Right lobe of liver (tissue), 6 donors: Measurements from ENCODE around the gene ADARB2. TPM values are rescaled to one million over a fixed set of nuclear protein-coding genes. Genes with fewer than 3 reads are reported as not detected.

Experiments
- ATAC-seq, 4 donors: fragments of 200-7000 bp; cut with Tn5 transposase; one replicate each; pipeline ENCODE4 v1.9.1; 2020; ENCODE audit warnings: mild to moderate bottlenecking in 4 of 4, moderate library complexity in 4 of 4
- DNase-seq, 3 donors: peaks; one replicate each; pipeline ENCODE4 v3.0.0-alpha.2; 2020
- H3K27ac ChIP-seq, 3 donors: fragments of 200-600 bp; one replicate each; pipeline ENCODE4 v1.8.0; 2022
- H3K27me3 ChIP-seq, 2 donors: fragments of 200-600 bp; one replicate each; pipeline ENCODE4 v1.8.0; 2022
- H3K36me3 ChIP-seq, 4 donors: fragments of 200-600 bp; sonication (generic) in 1 of 4; one replicate each; pipeline versions ENCODE4 v1.5.1 to v1.8.0; 2017 to 2022; ENCODE audit warnings: control low read depth in 1 of 4
- H3K4me1 ChIP-seq, 4 donors: fragments of 200-600 bp; sonication (generic) in 1 of 4; one replicate each; pipeline versions ENCODE4 v1.5.1 to v1.8.0; 2017 to 2022; ENCODE audit warnings: control low read depth in 1 of 4
- H3K4me3 ChIP-seq, 3 donors: fragments of 200-600 bp; one replicate each; pipeline ENCODE4 v1.8.0; 2022
- H3K9me3 ChIP-seq, 4 donors: fragments of 200-600 bp; sonication (generic) in 1 of 4; one replicate each; pipeline versions ENCODE4 v1.5.1 to v1.8.0; 2017 to 2022; ENCODE audit warnings: control low read depth in 1 of 4
- CTCF ChIP-seq, 4 donors: fragments of 200-600 bp in 3 of 4; fragments of 450-650 bp in 1 of 4; IDR thresholded peaks; one replicate each; pipeline versions ENCODE4 v1.5.1 to v1.8.0; 2016 to 2022; ENCODE audit warnings: antibody characterized with exemption in 4 of 4, mild to moderate bottlenecking in 2 of 4
- POLR2A ChIP-seq: fragments of 450-650 bp; IDR thresholded peaks from one replicate; pipeline ENCODE4 v1.6.1; 2017; ENCODE audit warnings: antibody characterized with exemption, mild to moderate bottlenecking
- WGBS: methylation state at CpG from one replicate; pipeline ENCODE4 v1.1.6; 2018; ENCODE audit warnings: low coverage, low lambda C conversion rate; ENCODE audit not compliant: insufficient coverage; ENCODE audit errors: missing lambda C conversion rate; 5-methylcytosine and 5-hydroxymethylcytosine counted together
- intact Hi-C, 2 donors: fragments of 100-400 bp; cut with DNase I; formaldehyde crosslinking; loops; one replicate each; pipeline versions ENCODE4 v1.11.2 to v1.14.1; 2022
- total RNA-seq, 6 experiments: library from RNA; depleted of rRNA in 2 of 6; stranded (reverse); fragments of >200 nt in 2 of 6; fragmentation: NEBNext Ultra II Directional in 3 of 6; extraction: Animal tissue kit (Norgen Biotek cat#: 25700) in 3 of 6; gene quantifications; one replicate each; pipeline versions ENCODE4 v1.1.0 to v1.2.4, GENCODE V29; 2016 to 2023
- donor health status: DM: no; HTN: yes; CAD: no.
- donor health status: DM: no; HTN: no; CAD: no.
- donor health status: DM: no; HTN: no; CAD: no.
- donor health status: DM: no; HTN: yes; CAD: no.
- donor health status: DM: no; HTN: yes; CAD: no.

Gene ADARB2
- total RNA-seq, 6 experiments from 2014 or later: 0.07 to 0.68 (median 0.42) TPM

GRCh38 chr10:1598393-1599153 is 138.8 kb downstream of the ADARB2 start:
- 69% methylated on average over 8 of the region's 20 CpGs for WGBS
- Histone ChIP-seq H3K36me3 (no peaks in the 10 kb centered on the region), H3K4me3 (no peak overlapping the region), H3K27me3 (no peaks in the 10 kb centered on the region), H3K9me3 (no peaks in the 10 kb centered on the region), H3K27ac (no peak overlapping the region), H3K4me1 (no peaks in the 10 kb centered on the region)
- TF ChIP-seq CTCF (IDR thresholded peaks at IDR 0.05) (no peak), POLR2A (no peak)
- no peak for DNase-seq
- intact Hi-C loops: no loop called here
- ATAC-seq: no peak

DNA sequence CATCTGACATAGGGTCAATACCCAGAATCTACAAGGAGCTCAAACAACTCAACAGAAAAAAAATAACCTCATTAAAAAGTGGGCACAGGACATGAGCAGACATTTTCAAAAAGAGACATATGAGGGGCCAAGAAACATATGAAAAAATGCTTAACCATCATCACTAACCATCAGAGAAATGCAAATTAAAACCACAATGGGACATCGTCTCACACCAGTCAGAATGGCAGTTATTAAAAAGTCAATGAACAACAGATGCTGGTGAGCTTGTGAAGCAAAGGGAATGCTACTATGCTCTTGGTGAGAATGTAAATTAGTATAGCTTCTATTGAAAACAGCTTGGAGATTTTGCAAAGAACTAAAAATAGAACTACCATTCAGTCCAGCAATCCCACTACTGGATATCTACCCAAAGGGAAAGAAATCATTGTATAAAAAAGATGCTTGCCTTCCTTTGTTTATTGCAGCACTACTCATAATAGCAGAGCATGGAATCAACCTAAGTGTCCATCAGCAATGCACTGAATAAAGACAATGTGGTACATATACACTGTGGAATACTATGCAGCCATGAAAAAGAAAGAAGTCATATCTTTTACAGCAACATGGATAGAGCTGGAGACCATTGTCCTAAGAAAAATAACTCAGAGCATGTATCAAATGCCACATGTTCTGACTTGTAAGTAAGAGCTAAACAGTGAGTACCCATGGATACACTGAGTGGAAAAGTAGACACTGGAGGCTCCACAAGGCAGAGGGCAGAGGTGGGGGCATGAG is 139.8 kb downstream of the ADARB2 start:
- TF ChIP-seq CTCF (IDR thresholded peaks at IDR 0.05) (no peak), POLR2A (no peak)
- ATAC-seq: no peak
- WGBS: 100% methylated on average over 1 of the region's 1 CpG

GRCh38 chr10:1596482-1597099 is 140.7 kb downstream of the ADARB2 start:
- peak in 1 of 4 donors; percentile 31 for ATAC-seq
- intact Hi-C loops: no loop called here
- WGBS: 65% methylated on average over 12 of the region's 18 CpGs
- no peaks in the 10 kb centered on the region for H3K4me1 ChIP-seq
- no peak overlapping the region for H3K4me3 ChIP-seq
- H3K27me3 ChIP-seq: no peaks in the 10 kb centered on the region
- no peak overlapping the region for H3K27ac ChIP-seq
- H3K9me3 ChIP-seq: no peaks in the 10 kb centered on the region
- TF ChIP-seq POLR2A: no peak
- TF ChIP-seq CTCF (IDR thresholded peaks at IDR 0.05): no peak
- H3K36me3 ChIP-seq: no peaks in the 10 kb centered on the region
- DNase-seq: peak in 1 of 3 donors; percentile 24

More for the DNA sequence above, 139.8 kb downstream of the ADARB2 start:
- Histone ChIP-seq H3K27me3 (no peaks in the 10 kb centered on the region), H3K9me3 (no peaks in the 10 kb centered on the region), H3K27ac (no peak overlapping the region), H3K4me3 (no peak overlapping the region), H3K4me1 (no peaks in the 10 kb centered on the region), H3K36me3 (no peaks in the 10 kb centered on the region)
- no peak for DNase-seq
- intact Hi-C loops: no loop called here

- no peaks in the 10 kb centered on the region for H3K9me3 ChIP-seq
- no peak for DNase-seq
- no peak for ATAC-seq
- H3K4me1 ChIP-seq: no peaks in the 10 kb centered on the region
- H3K36me3 ChIP-seq: no peaks in the 10 kb centered on the region
- H3K27me3 ChIP-seq: no peaks in the 10 kb centered on the region
- intact Hi-C loops: no loop called here
- no peak for TF ChIP-seq POLR2A
- no peak for TF ChIP-seq CTCF (IDR thresholded peaks at IDR 0.05)
- WGBS: 55% methylated on average over 3 of the region's 5 CpGs
- H3K27ac ChIP-seq: no peak overlapping the region
- H3K4me3 ChIP-seq: no peak overlapping the region
Observed at GRCh38 chr10:1595726-1596125, 141.6 kb downstream of the ADARB2 start.
